GM12878 (cell line): ENCODE measurements around the gene CFAP299. TPM values are rescaled to one million over a fixed set of nuclear protein-coding genes. Genes with fewer than 3 reads are reported as not detected.
"Not testable (repeated sequence)": the region's sequence is repeated elsewhere in the genome, so short reads cannot be mapped to it uniquely, and the experiment has no call there.

Experiments used
- ATAC-seq: fragments of 200-7000 bp; cut with Tn5 transposase; 3 replicates; pipeline ENCODE4 v1.9.1; 2020; ENCODE audit warnings: mild to moderate bottlenecking, moderate library complexity
- BruUV-seq: library from RNA; stranded (reverse); fragments of 400-500 nt; replicated peaks from 2 replicates; lab custom pipeline; 2021; lab: Mats Ljungman, UMichigan
- CTCF ChIA-PET: fragments of 300-600 bp; sonication (Branson Sonifier 250); formaldehyde crosslinking; extraction: SDS; loops from one replicate; lab custom pipeline; 2021; ENCODE audit warnings: inconsistent platforms; lab: Yijun Ruan, JAX
- POLR2A ChIA-PET: fragments of 350-600 bp; formaldehyde crosslinking; extraction: SDS; loops from one replicate; lab custom pipeline; 2021; ENCODE audit warnings: inconsistent platforms; lab: Charles Lee
- RAD21 ChIA-PET: fragments of 300-600 bp; sonication (Branson Sonifier 250); formaldehyde crosslinking; loops from one replicate; lab custom pipeline; 2023; ENCODE audit warnings: antibody characterized with exemption; ENCODE audit not compliant: unreplicated experiment; lab: Charles Lee
- SMC1A ChIA-PET: fragments of 300-600 bp; sonication (Branson Sonifier 250); formaldehyde crosslinking; loops from one replicate; lab custom pipeline; 2023; ENCODE audit not compliant: unreplicated experiment, uncharacterized antibody; lab: Charles Lee
- DNase-seq: peaks from one replicate; pipeline ENCODE4 v3.0.0-alpha.2; 2011; ENCODE audit warnings: low read depth, low spot score
- FAIRE-seq: peaks from 3 replicates; lab custom pipeline; 2011; peaks lifted over from hg19 to GRCh38; lab: Jason Lieb, UNC
- H2AFZ ChIP-seq: 2 replicates; pipeline ENCODE4 v1.6.0; 2011; ENCODE audit warnings: low read depth, low read length, control low read depth; ENCODE audit not compliant: control insufficient read depth
- H3K27ac ChIP-seq: 2 replicates; pipeline ENCODE4 v1.5.1; 2011; ENCODE audit warnings: control low read depth; ENCODE audit not compliant: control insufficient read depth, insufficient read depth
- H3K27me3 ChIP-seq, 2 experiments: replicated peaks in 1 of 2; 2 replicates each; pipeline versions ENCODE4 v1.6.0 to v1.6.1; 2011; ENCODE audit warnings: low read length in 1 of 2; ENCODE audit not compliant: control insufficient read depth in 2 of 2, insufficient read depth in 2 of 2
- H3K36me3 ChIP-seq, 2 experiments: 2 replicates each; pipeline ENCODE4 v1.5.1; 2011; ENCODE audit warnings: low read length in 1 of 2; ENCODE audit not compliant: control insufficient read depth in 2 of 2, insufficient read depth in 2 of 2
- H3K4me1 ChIP-seq: 2 replicates; pipeline ENCODE4 v1.6.1; 2011; ENCODE audit warnings: mild to moderate bottlenecking, low read length, moderate library complexity, mixed read lengths; ENCODE audit not compliant: control insufficient read depth, insufficient read depth
- H3K4me2 ChIP-seq: 2 replicates; pipeline ENCODE4 v1.6.0; 2011; ENCODE audit warnings: control low read depth; ENCODE audit not compliant: control insufficient read depth, insufficient read depth
- H3K4me3 ChIP-seq: fragments of 200-600 bp; sonication (generic); 2 replicates; pipeline ENCODE4 v1.5.1; 2016
- H3K79me2 ChIP-seq: 2 replicates; pipeline ENCODE4 v1.6.0; 2011; ENCODE audit warnings: low read length; ENCODE audit not compliant: control insufficient read depth, insufficient read depth
- H3K9ac ChIP-seq: 2 replicates; pipeline ENCODE4 v1.8.0; 2011; ENCODE audit warnings: low read length, control low read depth, mixed read lengths; ENCODE audit not compliant: control insufficient read depth, insufficient read depth
- H3K9me3 ChIP-seq: replicated peaks from 3 replicates; pipeline ENCODE4 v1.5.1; 2011; ENCODE audit warnings: mild to moderate bottlenecking, low read length; ENCODE audit not compliant: control insufficient read depth, insufficient read depth
- H4K20me1 ChIP-seq: 2 replicates; pipeline ENCODE4 v1.6.0; 2011; ENCODE audit not compliant: control insufficient read depth, insufficient read depth
- SMC3 ChIP-seq: IDR thresholded peaks from 2 replicates; pipeline ENCODE4 v1.6.1; 2011; ENCODE audit warnings: low read length, improper control_type of control experiment, borderline replicate concordance
- WGBS: methylation state at CpG from one replicate; pipeline ENCODE4 v1.1.6; 2016; ENCODE audit warnings: low lambda C conversion rate; ENCODE audit not compliant: insufficient replicate concordance, insufficient coverage; ENCODE audit errors: missing lambda C conversion rate; 5-methylcytosine and 5-hydroxymethylcytosine counted together
- in situ Hi-C: fragments of 300-500 bp; cut with MboI; formaldehyde crosslinking; loops from 9 replicates; pipeline ENCODE4 v1.14.3; 2018; ENCODE audit warnings: mixed read lengths
- intact Hi-C: fragments of 100-400 bp; cut with micrococcal nuclease; formaldehyde crosslinking; loops from one replicate; pipeline ENCODE4 v1.14.2; 2022; ENCODE audit not compliant: unreplicated experiment
- polyA plus RNA-seq, 11 experiments: library from polyadenylated mRNA; depleted of rRNA in 4 of 11; unstranded in 6 of 11; stranded (reverse) in 5 of 11; fragments of >200 nt; fragmentation: Nextera tagmentation in 4 of 11; fragmentation: Illumina TruSeq in 1 of 11; extraction: Ambion mirVana in 4 of 11; extraction: Trizol in 1 of 11; gene quantifications; 1 replicate in 1 of 11; 2 replicates in 10 of 11; pipeline versions ENCODE4 v1.2.1 to v1.2.3, GENCODE V29; 2011 to 2016; ENCODE audit warnings: inconsistent platforms in 2 of 11, missing spikeins in 2 of 11, low read depth in 1 of 11
- total RNA-seq, 4 experiments: library from RNA; depleted of rRNA in 3 of 4; stranded (reverse); fragments of >200 nt in 3 of 4; fragmentation: Illumina TruSeq in 1 of 4; extraction: Trizol in 1 of 4; gene quantifications; 2 replicates each; pipeline versions ENCODE4 v1.2.1 to v1.2.3, GENCODE V29; 2013 to 2021

CFAP299 gene
- total and polyA plus RNA-seq, 10 of the 15 experiments (the other 5 are each of a cell fraction or from before 2014, with no cell fraction given) = 0.06 to 0.34 TPM; not detected in 8

- FAIRE-seq = no peak
- no TSS peak for BruUV-seq
These were observed 21.9 kb upstream of the CFAP299 start for GRCh38 chr4:80313627-80314026.

GRCh38 chr4:80315848-80316247, 19.7 kb upstream of the CFAP299 start:
- ATAC-seq, H3K9ac ChIP-seq, DNase-seq, RAD21 ChIA-PET, BruUV-seq, H3K27me3 ChIP-seq, H2AFZ ChIP-seq, H3K4me3 ChIP-seq, H3K9me3 ChIP-seq, FAIRE-seq, H4K20me1 ChIP-seq, H3K4me2 ChIP-seq, in situ Hi-C loops, CTCF ChIA-PET, H3K36me3 ChIP-seq, H3K79me2 ChIP-seq, intact Hi-C loops, H3K4me1 ChIP-seq, H3K27ac ChIP-seq, POLR2A ChIA-PET: not testable (repeated sequence)
- SMC1A ChIA-PET = interaction anchor here (1.4 kb wide), 1 partner anchor 95 kb away, joined by 7 read pairs; no protein-coding TSS in a partner anchor

More at GRCh38 chr4:80313627-80314026, 21.9 kb upstream of the CFAP299 start:
- POLR2A ChIA-PET = no interaction called here
- H3K9me3 ChIP-seq = no peaks in the 10 kb centered on the region
- H2AFZ ChIP-seq = no peak overlapping the region
- intact Hi-C loops (no loop called here), in situ Hi-C loops (no loop called here)
- 9% methylated on average over 7 of the region's 7 CpGs for WGBS
- H3K79me2 ChIP-seq = no peaks in the 10 kb centered on the region
- H3K27me3 ChIP-seq = no peaks in the 10 kb centered on the region; a peak in 1 of 4 replicates
- no peak overlapping the region for H3K4me3 ChIP-seq
- ATAC-seq (no peak), DNase-seq (no peak)
- H3K4me2 ChIP-seq = no peak overlapping the region
- TF ChIP-seq SMC3 = no peak
- CTCF ChIA-PET = interaction anchor here (0.9 to 1.1 kb wide), 2 partner anchors 12 to 92 kb away, joined by 3 read pairs; no protein-coding TSS in a partner anchor
- SMC1A ChIA-PET = interaction anchor here (1.1 to 2.1 kb wide), 2 partner anchors 14 to 20 kb away, joined by 3 to 5 read pairs; no protein-coding TSS in a partner anchor
- H4K20me1 ChIP-seq = no peaks in the 10 kb centered on the region
- RAD21 ChIA-PET = no interaction called here
- no peaks in the 10 kb centered on the region for H3K4me1 ChIP-seq
- H3K36me3 ChIP-seq = no peaks in the 10 kb centered on the region
- H3K27ac ChIP-seq = no peak overlapping the region
- no peak overlapping the region for H3K9ac ChIP-seq
